Measurements from ENCODE around the gene RCSD1.

The RCSD1 gene

DNA sequence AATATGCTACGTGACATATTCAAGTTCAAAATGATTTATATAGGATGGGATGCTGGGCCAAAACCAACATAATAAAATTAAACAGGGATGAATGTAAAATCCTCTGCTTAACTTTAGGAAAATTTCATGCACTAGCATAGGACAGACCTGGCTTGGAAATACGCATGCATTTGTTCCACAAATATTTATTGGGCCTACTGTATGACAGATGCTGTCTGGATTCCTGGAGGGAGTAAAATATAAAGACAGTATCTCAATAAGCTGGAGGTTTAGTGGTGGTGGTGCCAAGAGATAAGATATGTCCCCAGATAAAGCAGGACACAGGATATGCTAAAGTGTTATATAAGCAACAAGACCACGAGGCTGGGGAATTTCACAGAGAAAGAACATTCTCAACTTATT, 15.1 kb downstream of the RCSD1 start:
- no peak overlapping the region for H3K4me2 ChIP-seq (ENCODE audit: low read length)
- H4K20me1 ChIP-seq (ENCODE audit: insufficient read depth, low read length) = no peaks in the 10 kb centered on the region
- no peaks in the 10 kb centered on the region for H3K27me3 ChIP-seq (ENCODE audit: low read depth, low read length)
- H3K9me3 ChIP-seq (ENCODE audit: insufficient read depth, low read length) = no peaks in the 10 kb centered on the region
- no peak overlapping the region for H3K27ac ChIP-seq (ENCODE audit: low read length)
- H2AFZ ChIP-seq (ENCODE audit: low read depth, low read length) = no peak overlapping the region
- peaks cover 2% of the 10 kb centered on the region for H3K36me3 ChIP-seq (replicated peaks; ENCODE audit: low read depth, low read length)
- H3K79me2 ChIP-seq (ENCODE audit: low read length) = no peaks in the 10 kb centered on the region
- no peak for TF ChIP-seq EZH2phosphoT487 (IDR thresholded peaks at IDR 0.05; ENCODE audit: low read depth)
- TF ChIP-seq, protein P1, sequence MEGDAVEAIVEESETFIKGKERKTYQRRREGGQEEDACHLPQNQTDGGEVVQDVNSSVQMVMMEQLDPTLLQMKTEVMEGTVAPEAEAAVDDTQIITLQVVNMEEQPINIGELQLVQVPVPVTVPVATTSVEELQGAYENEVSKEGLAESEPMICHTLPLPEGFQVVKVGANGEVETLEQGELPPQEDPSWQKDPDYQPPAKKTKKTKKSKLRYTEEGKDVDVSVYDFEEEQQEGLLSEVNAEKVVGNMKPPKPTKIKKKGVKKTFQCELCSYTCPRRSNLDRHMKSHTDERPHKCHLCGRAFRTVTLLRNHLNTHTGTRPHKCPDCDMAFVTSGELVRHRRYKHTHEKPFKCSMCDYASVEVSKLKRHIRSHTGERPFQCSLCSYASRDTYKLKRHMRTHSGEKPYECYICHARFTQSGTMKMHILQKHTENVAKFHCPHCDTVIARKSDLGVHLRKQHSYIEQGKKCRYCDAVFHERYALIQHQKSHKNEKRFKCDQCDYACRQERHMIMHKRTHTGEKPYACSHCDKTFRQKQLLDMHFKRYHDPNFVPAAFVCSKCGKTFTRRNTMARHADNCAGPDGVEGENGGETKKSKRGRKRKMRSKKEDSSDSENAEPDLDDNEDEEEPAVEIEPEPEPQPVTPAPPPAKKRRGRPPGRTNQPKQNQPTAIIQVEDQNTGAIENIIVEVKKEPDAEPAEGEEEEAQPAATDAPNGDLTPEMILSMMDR (IDR thresholded peaks at IDR 0.05; ENCODE audit: low read depth, low read length) = no peak
- peaks cover 3% of the 10 kb centered on the region; the same call in 1 of the 2 replicates for H3K4me1 ChIP-seq (ENCODE audit: low read length)
- H3K4me3 ChIP-seq (ENCODE audit: low read length) = no peak overlapping the region
- no peak overlapping the region for H3K9ac ChIP-seq (ENCODE audit: low read length)

DNA sequence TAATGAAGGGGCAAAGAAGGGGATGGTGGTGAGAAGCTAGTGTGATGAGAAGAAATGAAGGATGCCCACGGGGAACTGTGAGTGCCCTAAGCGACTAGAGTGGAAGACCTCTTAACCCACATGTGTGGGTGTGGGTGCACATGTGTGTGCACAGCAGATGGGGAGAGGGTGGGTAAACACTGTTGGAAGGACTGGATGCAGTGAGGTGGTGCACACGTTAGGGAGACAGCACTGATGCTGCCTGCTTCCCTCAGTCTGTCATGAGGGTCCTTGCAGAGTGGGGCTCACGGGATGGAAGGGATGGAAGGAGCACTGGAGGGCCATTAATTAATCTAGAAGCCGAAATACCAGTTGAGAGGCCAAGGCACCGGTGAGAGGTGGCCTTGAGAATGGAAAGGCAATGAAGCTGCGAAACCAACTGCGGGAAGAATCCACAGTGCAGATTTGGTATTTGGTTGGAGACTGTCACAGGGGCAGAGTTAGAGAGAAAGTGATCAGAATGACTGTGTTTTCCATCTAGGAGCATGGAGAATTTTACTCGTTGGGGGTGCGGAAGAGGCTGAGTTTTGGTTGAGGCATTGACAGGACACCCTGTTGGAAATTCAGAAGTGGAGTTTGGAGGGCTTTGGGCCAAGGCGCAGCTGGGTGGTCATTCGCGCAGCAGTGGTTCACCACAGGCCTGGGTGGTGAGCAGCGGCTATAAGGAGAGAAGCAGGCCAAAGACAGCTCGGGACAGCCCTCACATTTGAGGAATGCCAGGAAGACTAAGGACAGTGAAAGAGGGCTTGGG, 15.8 kb downstream of the RCSD1 start:
- Histone ChIP-seq H3K27me3 (ENCODE audit: low read depth, low read length) (no peaks in the 10 kb centered on the region), H3K4me2 (ENCODE audit: low read length) (no peak overlapping the region), H2AFZ (ENCODE audit: low read depth, low read length) (no peak overlapping the region), H3K4me1 (ENCODE audit: low read length) (peaks cover 7% of the 10 kb centered on the region; the same call in 1 of the 2 replicates), H3K9ac (ENCODE audit: low read length) (no peak overlapping the region), H3K27ac (ENCODE audit: low read length) (no peak overlapping the region), H4K20me1 (ENCODE audit: insufficient read depth, low read length) (no peaks in the 10 kb centered on the region), H3K36me3 (replicated peaks; ENCODE audit: low read depth, low read length) (no peaks in the 10 kb centered on the region), H3K79me2 (ENCODE audit: low read length) (no peaks in the 10 kb centered on the region), H3K4me3 (ENCODE audit: low read length) (no peak overlapping the region), H3K9me3 (ENCODE audit: insufficient read depth, low read length) (no peaks in the 10 kb centered on the region)
- TF ChIP-seq, protein P1 (IDR thresholded peaks at IDR 0.05; ENCODE audit: low read depth, low read length) = no peak
- no peak for TF ChIP-seq EZH2phosphoT487 (IDR thresholded peaks at IDR 0.05; ENCODE audit: low read depth)

DNA sequence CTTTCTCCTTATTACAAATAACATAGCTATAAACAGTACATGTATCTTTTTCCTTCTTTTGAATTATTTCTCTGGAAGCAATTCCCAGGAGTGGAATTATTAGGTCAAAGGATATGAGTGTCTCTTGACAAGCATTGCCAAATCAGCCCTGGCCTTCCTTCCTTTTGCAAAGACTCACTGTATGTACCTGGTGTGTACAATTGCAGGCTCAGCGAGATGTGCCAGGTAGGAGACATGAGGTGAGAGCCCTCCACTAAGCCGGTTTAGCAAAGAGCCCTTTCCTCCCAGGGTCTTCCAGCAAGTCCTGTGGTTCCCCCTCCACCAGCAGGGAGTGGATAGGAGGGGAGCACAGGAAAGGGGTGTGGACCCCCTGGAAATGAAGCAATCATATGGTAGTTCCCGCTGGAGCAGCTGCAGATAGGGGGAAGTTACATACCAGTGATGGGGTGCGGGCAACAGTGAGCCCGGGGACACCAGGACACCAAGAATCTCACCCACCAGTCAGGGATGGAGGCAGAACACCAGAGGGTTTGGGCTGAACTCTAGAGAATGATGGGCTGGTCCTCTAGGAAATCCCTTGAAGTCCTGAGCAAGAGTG, 18.3 kb downstream of the RCSD1 start:
- no peak for TF ChIP-seq EZH2phosphoT487 (IDR thresholded peaks at IDR 0.05; ENCODE audit: low read depth)
- TF ChIP-seq, protein P1 (IDR thresholded peaks at IDR 0.05; ENCODE audit: low read depth, low read length) = no peak
- H3K9ac ChIP-seq (ENCODE audit: low read length) = no peak overlapping the region
- no peak overlapping the region for H3K27ac ChIP-seq (ENCODE audit: low read length)
- no peaks in the 10 kb centered on the region for H4K20me1 ChIP-seq (ENCODE audit: insufficient read depth, low read length)
- H3K4me3 ChIP-seq (ENCODE audit: low read length) = no peak overlapping the region
- no peak overlapping the region for H3K4me2 ChIP-seq (ENCODE audit: low read length)
- no peak overlapping the region for H2AFZ ChIP-seq (ENCODE audit: low read depth, low read length)
- H3K36me3 ChIP-seq (replicated peaks; ENCODE audit: low read depth, low read length) = no peaks in the 10 kb centered on the region
- no peaks in the 10 kb centered on the region for H3K79me2 ChIP-seq (ENCODE audit: low read length)
- peaks cover 7% of the 10 kb centered on the region; the same call in 1 of the 2 replicates for H3K4me1 ChIP-seq (ENCODE audit: low read length)
- H3K27me3 ChIP-seq (ENCODE audit: low read depth, low read length) = no peaks in the 10 kb centered on the region
- H3K9me3 ChIP-seq (ENCODE audit: insufficient read depth, low read length) = no peaks in the 10 kb centered on the region

DNA sequence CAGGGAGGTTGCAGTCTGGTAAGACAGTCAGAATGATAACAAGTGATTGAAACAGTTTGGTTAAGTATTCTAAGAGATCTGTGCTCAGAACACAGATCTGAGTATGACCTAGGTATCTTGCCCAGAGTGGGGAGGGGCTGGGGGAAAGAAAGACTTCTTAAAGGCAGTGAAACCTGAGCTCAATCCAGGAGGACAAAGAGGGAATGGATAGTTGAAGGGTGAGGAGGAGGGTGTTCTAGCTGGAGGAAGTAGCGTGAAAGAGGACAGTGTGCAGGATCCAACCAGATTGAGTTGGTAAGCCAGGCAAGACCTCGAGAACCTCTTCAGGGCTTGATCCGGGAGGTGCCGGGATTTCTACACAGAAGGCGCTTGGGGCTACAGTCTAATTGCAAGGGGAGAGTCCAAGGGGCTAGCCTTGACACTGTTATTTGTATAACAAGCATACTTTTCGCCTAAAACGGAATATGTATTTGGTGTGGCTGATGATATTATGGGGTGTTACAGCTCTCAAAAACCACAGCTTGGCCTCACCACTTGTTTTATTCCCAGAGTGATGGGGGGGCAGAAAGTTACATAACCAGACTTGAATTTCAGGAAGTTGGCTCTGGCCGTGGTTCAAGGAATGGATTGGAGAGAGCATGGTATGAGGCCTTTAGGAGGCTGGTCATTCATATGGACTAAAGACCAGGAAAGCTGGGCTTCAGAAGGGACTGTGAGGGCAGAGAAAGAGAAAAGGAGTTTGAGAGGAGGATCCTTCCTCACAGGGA, 19.1 kb downstream of the RCSD1 start:
- Histone ChIP-seq H3K9ac (ENCODE audit: low read length) (no peak overlapping the region), H3K27ac (ENCODE audit: low read length) (no peak overlapping the region), H4K20me1 (ENCODE audit: insufficient read depth, low read length) (no peaks in the 10 kb centered on the region), H3K4me1 (ENCODE audit: low read length) (peaks cover 12% of the 10 kb centered on the region; the same call in 1 of the 2 replicates), H3K36me3 (replicated peaks; ENCODE audit: low read depth, low read length) (no peaks in the 10 kb centered on the region), H3K27me3 (ENCODE audit: low read depth, low read length) (no peaks in the 10 kb centered on the region), H3K4me3 (ENCODE audit: low read length) (no peak overlapping the region), H2AFZ (ENCODE audit: low read depth, low read length) (no peak overlapping the region), H3K9me3 (ENCODE audit: insufficient read depth, low read length) (no peaks in the 10 kb centered on the region), H3K79me2 (ENCODE audit: low read length) (no peaks in the 10 kb centered on the region), H3K4me2 (ENCODE audit: low read length) (no peak overlapping the region)
- TF ChIP-seq, protein P1 (IDR thresholded peaks at IDR 0.05; ENCODE audit: low read depth, low read length) = no peak
- no peak for TF ChIP-seq EZH2phosphoT487 (IDR thresholded peaks at IDR 0.05; ENCODE audit: low read depth)
